ENCODE results near the gene DNAJC19.

DNA sequence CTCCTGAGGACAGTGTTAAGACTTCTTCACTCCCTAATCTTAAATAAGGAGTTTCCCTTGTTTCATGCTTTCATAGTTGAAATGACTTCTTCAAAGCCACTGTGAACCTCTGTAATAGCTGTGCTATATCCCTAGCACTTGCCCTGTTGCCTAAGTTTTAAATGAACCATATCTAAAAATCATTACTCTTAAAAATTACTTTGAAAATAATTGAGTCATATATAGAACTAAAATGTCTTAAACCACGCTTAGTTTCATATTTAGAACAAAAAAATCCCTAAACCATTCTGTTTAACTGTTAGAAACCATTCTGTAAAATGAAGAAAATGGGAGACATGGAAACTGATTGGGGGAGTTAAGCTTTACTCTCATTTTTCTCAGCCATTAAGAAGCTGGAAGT is 29.8 kb downstream of the DNAJC19 start:
- no peak for TF ChIP-seq CTCF (IDR thresholded peaks at IDR 0.05; ENCODE audit: poor library complexity)
- TF ChIP-seq EZH2phosphoT487 (IDR thresholded peaks at IDR 0.05; ENCODE audit: low read depth, severe bottlenecking, unreplicated experiment), result no peak
- TF ChIP-seq EZH2 (IDR thresholded peaks at IDR 0.05; ENCODE audit: borderline replicate concordance), result no peak
